GM21529 (cell line): ENCODE results near the gene FAM120B.
"Not testable (repeated sequence)": the region's sequence is repeated elsewhere in the genome, so short reads cannot be mapped to it uniquely, and the experiment has no call there.

Experiments used
- ATAC-seq: cut with Tn5 transposase; IDR thresholded peaks from one replicate; pipeline ENCODE4 v1.9.1; 2021; ENCODE audit not compliant: unreplicated experiment

The FAM120B gene

GRCh38 chr6:170296423-170296745, 10.2 kb upstream of the FAM120B start:
- ATAC-seq: no peak

- no peak for ATAC-seq
These were observed 9.6 kb upstream of the FAM120B start for GRCh38 chr6:170296746-170297575.

GRCh38 chr6:170297576-170298330, 8.8 kb upstream of the FAM120B start:
- no peak for ATAC-seq

- ATAC-seq: no peak
These were observed 7.9 kb upstream of the FAM120B start for GRCh38 chr6:170298688-170299087.

- no peak for ATAC-seq
These were observed 5.4 kb upstream of the FAM120B start for GRCh38 chr6:170301184-170301583.

- no peak for ATAC-seq
These were observed 694 bp upstream of the FAM120B start for GRCh38 chr6:170305805-170306323.

GRCh38 chr6:170307080-170307545, 555 bp downstream of the FAM120B start:
- ATAC-seq: no peak

- no peak for ATAC-seq
These were observed 2.2 kb downstream of the FAM120B start for GRCh38 chr6:170308761-170309160.

- no peak for ATAC-seq
These were observed 5.1 kb downstream of the FAM120B start for GRCh38 chr6:170311696-170312095.

GRCh38 chr6:170312876-170313275, 6.3 kb downstream of the FAM120B start:
- no peak for ATAC-seq

GRCh38 chr6:170313716-170314295, 7.2 kb downstream of the FAM120B start:
- no peak for ATAC-seq

GRCh38 chr6:170314983-170315382, 8.4 kb downstream of the FAM120B start:
- ATAC-seq: no peak

- no peak for ATAC-seq
These were observed 9.5 kb downstream of the FAM120B start for GRCh38 chr6:170316071-170316470.

- no peak for ATAC-seq
These were observed 10.5 kb downstream of the FAM120B start for GRCh38 chr6:170317076-170317475.

- ATAC-seq: no peak
These were observed 11.2 kb downstream of the FAM120B start for GRCh38 chr6:170317718-170318117.

- no peak for ATAC-seq
These were observed 22.8 kb downstream of the FAM120B start for GRCh38 chr6:170329321-170329720.

GRCh38 chr6:170335199-170335598, 28.6 kb downstream of the FAM120B start:
- not testable (repeated sequence) for ATAC-seq

GRCh38 chr6:170344631-170345576, 38.3 kb downstream of the FAM120B start:
- peak; percentile 43 for ATAC-seq

- ATAC-seq: no peak
These were observed 39.1 kb downstream of the FAM120B start for GRCh38 chr6:170345662-170346061.

GRCh38 chr6:170346649-170347048, 40.1 kb downstream of the FAM120B start:
- ATAC-seq: no peak
